ENCODE measurements around the gene SV2B. TPM values are rescaled to one million over a fixed set of nuclear protein-coding genes. Genes with fewer than 3 reads are reported as not detected.

SV2B gene
- total and polyA plus RNA-seq, 12 donors, result 0.16 to 7.5 (median 3.0) TPM

- intact Hi-C loops (cut with DNase I), result loop anchor here in 1 of 2 donors (10.0 kb wide), 1 partner anchor 51 kb away; no protein-coding TSS in a partner anchor
Observed at GRCh38 chr15:91223863-91224262, 123.8 kb downstream of the SV2B start.

GRCh38 chr15:91224755-91225380, 124.8 kb downstream of the SV2B start:
- 57 to 62% (median 59%) methylated on average over 7 of the region's 7 CpGs for WGBS, 4 donors
- intact Hi-C loops (cut with DNase I), result loop anchor here in 1 of 2 donors (5.0 to 10.0 kb wide), 2 partner anchors 50 to 168 kb away; no protein-coding TSS in a partner anchor
- TF ChIP-seq POLR2A (IDR thresholded peaks at IDR 0.05) (no peak), CTCF (IDR thresholded peaks at IDR 0.05) (peak; percentile 54 to 76 (median 70))

More at GRCh38 chr15:91223863-91224262, 123.8 kb downstream of the SV2B start:
- WGBS, 4 donors, result 68 to 83% (median 78%) methylated on average over 3 of the region's 3 CpGs
- no peak for TF ChIP-seq POLR2A (IDR thresholded peaks at IDR 0.05)
- TF ChIP-seq CTCF (IDR thresholded peaks at IDR 0.05), result no peak
- DNase-seq, result no peak
- H3K27me3 ChIP-seq, result peaks cover 12% of the 10 kb centered on the region
- no peak overlapping the region for H3K27ac ChIP-seq
- no peak overlapping the region for H3K4me3 ChIP-seq
- H3K9me3 ChIP-seq (replicated peaks in 1 of 3), result no peaks in the 10 kb centered on the region
- no peaks in the 10 kb centered on the region for H3K4me1 ChIP-seq (replicated peaks in 1 of 2)
- H3K36me3 ChIP-seq (replicated peaks in 1 of 2), result no peaks in the 10 kb centered on the region

DNA sequence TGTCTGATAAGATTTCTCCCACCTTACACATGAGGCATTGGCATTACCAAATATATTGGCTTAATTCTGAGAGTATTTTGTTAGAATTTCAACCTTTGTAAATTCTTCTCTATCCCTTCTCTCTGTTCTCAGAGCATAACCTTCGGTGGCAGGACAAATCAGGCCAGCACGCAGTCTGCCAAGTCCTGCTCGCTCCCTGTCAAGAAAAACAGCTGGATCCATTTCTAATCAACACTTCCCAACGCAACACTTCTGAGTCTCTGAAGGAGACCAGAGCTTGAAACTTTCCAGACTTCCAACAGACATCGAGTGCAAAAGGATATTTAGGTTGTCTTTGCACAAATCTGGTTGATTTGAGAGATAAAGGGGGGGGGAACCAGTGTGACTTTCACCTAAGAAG, 125.7 kb downstream of the SV2B start:
- Histone ChIP-seq H3K9me3 (replicated peaks in 1 of 3) (no peaks in the 10 kb centered on the region), H3K4me1 (replicated peaks in 1 of 2) (no peaks in the 10 kb centered on the region), H3K27me3 (peaks cover 12% of the 10 kb centered on the region), H3K4me3 (no peak overlapping the region), H3K36me3 (replicated peaks in 1 of 2) (no peaks in the 10 kb centered on the region), H3K27ac (no peak overlapping the region)
- intact Hi-C loops (cut with DNase I), result loop anchor here in 1 of 2 donors (5.0 to 10.0 kb wide), 2 partner anchors 49 to 168 kb away; no protein-coding TSS in a partner anchor
- WGBS, 4 donors, result 72 to 85% (median 81%) methylated on average over 5 of the region's 5 CpGs
- TF ChIP-seq POLR2A (IDR thresholded peaks at IDR 0.05), result no peak
- DNase-seq, result no peak

More at GRCh38 chr15:91224755-91225380, 124.8 kb downstream of the SV2B start:
- no peaks in the 10 kb centered on the region for H3K4me1 ChIP-seq (replicated peaks in 1 of 2)
- H3K27ac ChIP-seq, result no peak overlapping the region
- H3K4me3 ChIP-seq, result no peak overlapping the region
- H3K27me3 ChIP-seq, result peaks cover 12% of the 10 kb centered on the region
- no peaks in the 10 kb centered on the region for H3K36me3 ChIP-seq (replicated peaks in 1 of 2)
- DNase-seq, result peak in 3 of 7 donors; percentile 23 to 36 (median 24)
- no peaks in the 10 kb centered on the region for H3K9me3 ChIP-seq (replicated peaks in 1 of 3)

- Histone ChIP-seq H3K9me3 (replicated peaks in 1 of 3) (no peaks in the 10 kb centered on the region), H3K36me3 (replicated peaks in 1 of 2) (no peaks in the 10 kb centered on the region), H3K4me1 (replicated peaks in 1 of 2) (no peaks in the 10 kb centered on the region), H3K27ac (no peak overlapping the region), H3K27me3 (peaks cover 12% of the 10 kb centered on the region), H3K4me3 (no peak overlapping the region)
- 64 to 77% (median 72%) methylated on average over 3 of the region's 3 CpGs for WGBS, 4 donors
- no peak for TF ChIP-seq CTCF (IDR thresholded peaks at IDR 0.05)
- TF ChIP-seq POLR2A (IDR thresholded peaks at IDR 0.05), result no peak
- no peak for DNase-seq
- intact Hi-C loops (cut with DNase I), result loop anchor here in 1 of 2 donors (5.0 to 10.0 kb wide), 2 partner anchors 48 to 170 kb away; no protein-coding TSS in a partner anchor
Observed at GRCh38 chr15:91227117-91227516, 127.1 kb downstream of the SV2B start.

Data from adrenal gland (tissue), 12 donors.